GM19238 (cell line): ENCODE results near the gene FMOD.

ENCODE experiments used
- DNase-seq: peaks from one replicate; pipeline ENCODE4 v3.0.0; 2011; ENCODE audit warnings: low spot score; ENCODE audit not compliant: insufficient read length

FMOD gene

DNA sequence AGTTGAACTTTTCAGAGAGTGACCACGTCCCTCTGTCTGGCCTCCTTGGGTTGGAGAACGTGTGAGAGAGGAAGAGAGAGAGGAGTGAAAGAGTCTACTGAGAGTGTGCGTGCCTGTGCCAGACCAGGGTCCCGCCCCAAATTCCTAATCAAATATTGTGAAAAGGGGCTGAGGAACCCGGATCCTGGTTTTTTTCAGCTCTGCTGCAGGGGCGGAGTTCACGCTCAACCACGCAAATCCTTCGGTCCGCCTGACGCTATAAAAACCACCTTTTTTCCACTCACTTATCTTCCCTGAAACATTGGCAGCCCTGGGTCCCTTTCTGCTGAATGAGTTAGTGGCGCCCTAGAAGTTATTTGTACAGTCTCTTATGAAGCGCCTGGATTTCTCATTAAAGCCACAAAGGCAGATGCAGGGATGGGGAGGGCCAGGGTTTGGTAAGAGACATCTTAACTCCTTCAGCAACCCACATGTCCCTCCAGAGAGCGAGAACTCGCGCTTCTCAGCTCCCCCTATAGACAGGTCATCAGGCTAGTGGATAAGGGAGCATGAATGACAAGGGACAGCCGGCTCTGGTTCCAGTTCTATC, at the start of gene FMOD:
FMOD (minus strand) TSS at position 86 of the 589 bp plus-strand sequence. CDS start 2,852 bp downstream, outside the sequence.
- no peak for DNase-seq

DNA sequence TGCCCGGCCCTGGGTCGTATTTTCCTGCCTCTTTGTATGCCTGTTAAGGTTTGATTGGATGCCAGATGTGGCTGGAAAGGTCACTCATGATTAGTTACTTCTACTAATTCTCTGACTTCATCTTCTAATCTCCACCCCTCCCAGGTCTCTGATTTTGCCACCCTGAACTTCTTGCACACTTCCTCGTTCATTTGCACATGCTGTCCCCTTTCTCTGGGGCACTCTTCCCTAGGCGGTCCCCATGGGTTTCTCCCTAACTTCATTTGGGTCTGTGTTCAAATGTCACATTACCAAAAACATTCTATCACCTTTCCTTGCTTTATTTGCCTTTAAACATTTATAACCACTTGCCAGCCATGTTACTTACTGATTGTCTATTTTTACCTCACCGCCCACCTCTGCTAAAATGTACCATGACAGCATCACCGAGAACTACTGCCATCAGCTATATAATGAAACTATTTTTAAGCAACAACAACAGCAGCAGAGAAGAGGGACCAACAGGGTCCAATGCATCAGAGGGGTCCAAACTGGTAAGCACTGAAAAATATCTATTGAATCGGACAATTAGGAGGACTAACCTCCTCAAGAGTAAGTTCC, 45.8 kb upstream of the FMOD start:
- DNase-seq = no peak

DNA sequence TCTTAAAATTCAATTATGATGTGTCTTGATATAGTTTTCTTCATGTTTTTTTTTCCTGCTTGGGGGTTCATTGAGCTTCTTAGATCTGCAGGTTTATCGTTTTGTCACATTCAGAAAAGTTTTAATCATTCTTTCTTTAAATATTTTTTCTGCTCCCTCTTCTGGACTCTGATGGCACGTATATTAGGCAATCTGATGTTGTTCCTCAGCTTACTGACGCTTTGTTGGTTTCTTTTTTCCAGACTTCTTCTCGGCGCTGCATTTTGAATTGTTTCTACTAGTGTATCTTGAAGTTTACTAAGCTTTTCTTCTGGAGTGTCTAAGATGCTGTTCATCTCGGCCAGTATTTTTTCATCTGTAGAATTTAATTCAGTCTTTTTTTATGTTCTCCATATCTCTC, 44.8 kb upstream of the FMOD start:
- DNase-seq = no peak

DNA sequence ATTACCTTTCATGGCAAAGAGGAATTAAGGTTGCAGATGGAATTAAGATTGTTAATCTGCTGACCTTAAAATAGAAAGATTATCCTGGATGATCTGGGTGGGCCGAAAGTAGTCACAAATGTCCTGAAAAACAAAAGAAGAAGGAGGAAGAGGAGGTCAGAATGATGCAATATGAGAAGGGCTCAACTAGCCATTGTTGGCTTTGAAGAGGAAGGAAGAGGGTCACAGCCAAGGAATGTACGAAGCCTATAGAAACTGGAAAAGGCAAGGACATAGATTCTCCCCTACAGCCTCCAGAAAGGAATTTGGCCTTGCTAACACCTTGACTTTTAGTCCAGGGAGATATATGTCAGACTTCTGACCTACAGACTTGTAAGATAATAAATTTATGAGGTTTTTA, 39.4 kb upstream of the FMOD start:
- DNase-seq = no peak

DNA sequence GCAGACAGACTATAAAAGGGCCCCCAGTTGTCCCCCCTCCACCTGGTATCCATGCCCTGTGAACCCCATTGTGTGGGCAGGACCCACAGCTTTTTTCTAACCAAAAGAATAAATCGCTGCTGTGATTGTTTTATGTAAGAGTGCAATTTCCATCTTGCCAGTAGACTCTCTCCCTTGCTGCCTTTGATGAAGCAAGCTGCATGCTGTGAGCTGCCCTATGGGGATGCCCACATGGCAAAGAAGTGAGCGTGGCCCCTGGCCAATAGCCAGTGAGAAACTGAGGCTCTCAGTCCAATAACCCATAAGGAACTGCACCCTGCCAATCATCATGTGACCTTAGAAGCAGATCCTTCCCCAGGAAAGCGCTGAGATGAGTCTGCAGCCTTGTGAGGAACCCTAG, 37.8 kb upstream of the FMOD start:
- DNase-seq = no peak

DNA sequence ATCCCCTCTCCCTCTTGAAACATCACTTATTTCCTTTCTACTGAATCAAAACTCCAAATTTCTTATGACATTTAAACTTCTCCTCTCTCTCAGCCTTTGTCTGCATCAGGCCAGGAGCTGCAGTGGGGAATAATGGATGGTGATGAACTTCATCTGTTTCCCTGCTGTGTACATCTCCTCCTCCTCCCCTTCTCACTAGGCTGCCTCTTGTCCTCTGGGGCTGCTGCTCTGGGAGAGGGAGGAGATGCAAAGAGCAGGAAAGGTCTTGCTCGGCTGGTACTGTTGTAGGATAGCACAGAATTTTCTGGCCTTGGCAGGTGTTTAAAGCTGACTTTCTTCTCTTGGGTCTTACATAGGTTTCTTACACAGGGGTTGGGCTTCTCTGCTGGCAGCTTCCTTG, 31.1 kb upstream of the FMOD start:
- no peak for DNase-seq

DNA sequence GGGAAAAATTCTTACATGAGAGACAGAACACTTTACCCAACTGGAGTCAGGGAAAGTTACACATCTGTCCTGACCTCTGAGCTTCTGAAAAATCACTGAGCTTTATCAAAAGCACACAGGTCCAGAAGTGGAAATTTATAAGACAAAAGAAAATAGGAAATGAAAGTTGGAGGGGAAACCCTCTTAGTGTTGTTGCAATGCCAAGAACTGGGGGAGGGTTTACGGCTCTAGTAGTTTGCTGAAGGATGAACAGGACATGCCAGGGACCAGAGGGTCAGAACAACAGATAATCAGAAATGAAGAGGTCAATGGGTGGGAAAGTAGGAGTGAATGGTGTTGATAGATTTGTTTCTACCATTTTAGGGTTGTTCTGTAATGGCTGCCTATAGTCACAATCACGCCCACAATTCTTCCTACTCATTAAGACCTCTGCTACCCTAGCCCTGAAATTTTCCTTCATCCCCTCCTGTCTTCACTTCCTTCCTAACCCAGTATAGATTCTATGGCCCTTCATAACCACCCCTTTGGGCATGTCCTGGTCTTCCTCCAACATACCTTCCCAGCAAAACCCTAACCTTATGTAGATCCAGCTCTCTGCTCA, 30.3 kb upstream of the FMOD start:
- peak; percentile 39 for DNase-seq

DNA sequence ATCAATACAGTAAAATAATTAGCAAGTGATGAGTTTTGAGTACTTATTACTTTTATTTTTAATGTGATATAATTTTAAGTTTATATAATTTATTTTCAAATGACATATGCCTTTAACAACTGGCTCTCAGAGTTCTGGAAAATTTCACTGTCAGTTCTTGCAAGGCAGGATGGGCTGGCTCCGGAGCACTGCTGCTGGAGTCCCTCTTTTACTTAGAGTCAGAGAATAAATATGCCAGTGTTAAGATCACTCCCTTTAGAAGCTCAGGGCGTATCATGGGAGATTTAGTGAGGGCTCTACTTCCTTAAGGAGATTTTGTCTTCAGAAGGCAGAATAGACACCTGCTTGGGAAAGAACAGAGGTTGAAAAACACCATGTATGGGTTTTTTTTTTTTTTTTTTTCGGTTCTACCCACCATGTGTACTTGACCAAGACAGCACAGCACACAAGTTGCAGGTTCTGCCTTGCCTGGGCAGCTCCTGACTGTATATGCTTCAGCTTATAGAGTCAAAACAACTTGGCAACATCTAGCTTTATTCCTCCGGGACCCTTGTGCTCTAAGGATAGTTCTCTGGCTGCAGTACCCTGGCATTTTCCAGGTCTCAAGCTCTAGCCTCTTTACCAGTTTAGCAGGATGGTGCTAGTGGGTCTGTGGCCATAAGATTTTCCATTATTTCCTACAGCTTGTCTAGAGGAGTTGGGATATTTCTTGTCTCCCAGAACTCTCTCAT, 29.7 kb upstream of the FMOD start:
- DNase-seq = peak; percentile 14

DNA sequence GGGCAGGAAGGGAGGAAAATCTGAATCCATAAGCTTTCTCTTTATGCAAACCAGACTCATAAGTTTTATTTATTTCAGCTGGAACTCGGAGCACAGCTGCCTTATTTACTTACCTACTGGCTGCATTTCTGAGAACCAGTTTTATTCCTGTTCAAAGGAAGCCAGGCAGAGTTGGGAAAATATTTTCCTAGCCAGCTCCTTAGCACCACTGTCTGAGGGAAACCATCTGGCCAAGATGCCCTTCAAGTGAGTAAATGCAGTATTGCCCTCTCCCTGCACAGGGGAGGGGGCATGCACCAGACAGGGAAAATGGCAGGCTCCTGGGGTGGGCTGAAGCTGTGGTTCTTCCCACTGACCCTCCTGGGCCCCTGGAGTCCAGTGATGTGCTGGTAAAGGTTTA, 28.9 kb upstream of the FMOD start:
- DNase-seq = no peak

DNA sequence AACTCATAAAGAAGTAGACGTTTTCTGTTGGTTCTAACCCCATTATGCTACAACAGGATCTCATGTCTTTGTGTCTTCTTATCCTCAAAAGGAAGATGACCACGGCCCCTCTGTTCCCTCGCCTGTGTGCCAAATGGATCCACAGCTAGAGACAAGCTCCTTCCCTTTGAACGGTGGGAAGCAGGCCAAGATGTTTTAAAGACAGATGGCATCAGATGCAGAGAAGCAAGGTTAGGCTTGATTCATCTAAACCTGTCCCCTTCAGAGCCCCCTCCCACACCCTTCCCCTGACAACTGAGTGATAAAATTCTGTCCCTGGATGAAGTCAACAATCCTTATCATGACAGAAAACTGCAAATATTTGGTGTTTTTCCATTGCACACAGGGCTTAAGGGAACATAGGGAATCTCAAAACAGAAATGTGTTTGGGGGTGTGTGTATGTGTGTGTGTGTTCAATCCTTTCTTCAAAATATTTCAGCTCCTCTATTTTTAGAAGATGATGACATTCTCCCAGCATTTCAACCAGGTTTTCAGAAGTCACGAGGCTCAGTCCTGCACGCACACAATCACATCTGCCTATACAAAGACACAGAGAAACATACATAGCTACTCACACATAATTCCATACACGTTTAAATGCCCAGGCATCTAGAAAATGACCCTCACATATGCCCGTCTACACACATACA, 27.8 kb upstream of the FMOD start:
- DNase-seq = no peak

DNA sequence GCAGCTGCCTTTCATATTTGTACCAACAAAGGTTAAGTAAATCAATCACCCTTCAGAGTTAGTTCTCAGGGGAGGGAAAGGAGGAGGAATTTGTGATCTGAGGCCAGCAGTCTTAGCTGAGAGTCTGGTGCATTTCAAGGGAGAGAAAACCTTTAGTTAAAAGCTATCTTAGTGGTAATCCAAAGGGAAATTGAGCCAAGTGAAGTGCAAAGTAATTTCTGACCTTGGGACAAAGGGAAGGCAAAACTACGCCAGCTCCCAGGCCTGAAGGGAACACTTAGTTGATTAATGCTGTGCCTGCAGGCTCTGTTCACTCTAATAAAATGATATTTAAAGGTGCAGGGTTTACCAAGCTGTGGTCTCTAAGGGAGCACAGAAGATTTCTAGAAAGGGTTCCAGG, 23.1 kb upstream of the FMOD start:
- no peak for DNase-seq

DNA sequence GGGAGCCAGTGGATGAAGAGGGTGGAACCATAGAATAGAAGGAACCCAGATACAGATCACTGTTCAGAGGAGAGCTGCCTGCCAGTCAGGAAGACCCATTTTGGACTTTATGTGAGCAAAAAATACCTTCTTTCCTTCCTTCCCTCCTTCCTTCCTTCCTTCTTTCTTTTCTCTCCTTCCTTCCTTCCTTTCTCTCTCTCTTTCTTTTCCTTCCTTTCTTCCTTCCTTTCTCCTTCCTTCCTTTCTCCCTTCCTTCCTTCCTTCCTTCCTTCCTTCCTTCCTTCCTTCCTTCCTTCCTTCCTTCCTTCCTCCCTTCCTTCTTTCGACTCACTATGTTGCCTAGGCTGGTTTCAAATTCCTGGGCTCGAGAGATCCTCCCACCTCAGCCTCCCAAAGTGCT, 22.1 kb upstream of the FMOD start:
- no peak for DNase-seq

DNA sequence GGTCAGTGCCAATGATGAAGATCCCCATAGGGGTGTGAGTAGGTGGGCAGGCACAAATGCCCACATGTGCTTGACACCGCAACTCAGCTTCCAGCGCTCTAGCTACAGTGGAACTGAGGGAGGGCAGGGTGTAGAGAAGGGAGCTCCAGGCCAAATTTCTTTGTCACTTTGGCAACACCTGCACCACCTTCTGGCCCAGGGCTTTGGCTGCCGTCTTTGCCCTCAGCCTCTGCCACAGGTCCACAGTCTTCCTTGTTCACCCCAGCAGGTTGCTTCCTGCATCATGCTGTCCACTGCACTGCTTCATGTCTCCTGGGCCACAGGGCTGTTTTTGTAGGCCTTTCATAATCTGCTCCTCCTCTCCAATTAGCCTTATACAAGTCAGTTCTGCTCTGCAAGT, 20.4 kb upstream of the FMOD start:
- DNase-seq = no peak

DNA sequence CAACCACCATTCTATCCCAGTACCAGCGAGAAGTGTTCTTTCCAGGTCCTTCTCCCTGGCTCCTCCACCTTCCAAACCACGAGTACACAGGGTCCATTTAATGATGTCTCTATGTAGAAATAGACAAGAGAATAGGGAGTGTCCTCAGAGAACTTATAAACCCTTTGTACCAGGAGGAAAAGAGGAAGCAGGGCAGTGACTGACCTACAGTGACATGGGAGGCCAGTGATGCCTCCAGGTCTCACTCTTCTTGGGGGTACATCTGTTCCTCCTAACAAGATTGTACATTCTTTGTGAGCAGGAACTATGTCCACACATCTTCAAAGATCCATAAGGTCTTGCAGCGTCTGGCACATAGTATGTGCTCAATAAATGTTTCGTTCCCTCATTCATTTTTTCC, 18.7 kb upstream of the FMOD start:
- DNase-seq = no peak

DNA sequence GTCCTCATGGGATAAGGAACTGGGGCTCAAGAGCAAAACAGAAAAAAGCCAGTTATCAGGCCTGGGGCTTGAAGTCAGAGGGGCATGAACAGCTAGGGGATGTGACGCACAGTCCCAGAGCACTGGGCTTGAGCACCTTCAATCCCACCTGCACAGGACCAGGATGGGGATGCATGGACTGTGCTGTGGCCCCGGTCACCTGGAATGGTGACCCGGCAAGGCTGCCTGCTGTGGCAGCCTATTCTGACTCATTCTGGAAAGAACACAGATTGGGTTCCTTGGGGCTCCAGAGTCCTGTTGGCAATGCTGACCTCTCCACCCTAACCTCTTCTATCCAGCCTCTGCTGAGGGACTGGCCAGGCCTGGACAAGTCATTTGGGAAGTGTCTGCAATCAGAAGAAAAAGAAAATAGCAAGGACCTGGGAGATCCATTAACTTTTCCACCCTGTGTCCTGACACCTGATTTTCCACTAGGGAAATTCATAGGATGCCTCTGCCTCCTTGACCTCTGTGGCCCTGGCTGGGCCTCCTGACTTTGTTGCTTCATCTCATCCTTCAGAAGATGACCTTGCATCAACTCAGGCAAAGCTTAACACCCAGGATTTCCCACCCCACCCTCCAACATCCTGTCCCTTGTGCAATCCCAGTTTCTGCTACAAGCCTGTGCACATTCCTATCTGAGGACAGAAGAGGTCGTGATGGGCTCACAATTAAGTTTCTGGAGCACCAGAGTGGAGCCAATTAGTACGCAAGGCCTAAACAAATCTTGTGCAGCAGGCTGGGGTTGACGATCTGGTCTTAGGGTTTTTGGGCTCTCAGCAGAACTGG, 17.9 kb upstream of the FMOD start:
- no peak for DNase-seq

DNA sequence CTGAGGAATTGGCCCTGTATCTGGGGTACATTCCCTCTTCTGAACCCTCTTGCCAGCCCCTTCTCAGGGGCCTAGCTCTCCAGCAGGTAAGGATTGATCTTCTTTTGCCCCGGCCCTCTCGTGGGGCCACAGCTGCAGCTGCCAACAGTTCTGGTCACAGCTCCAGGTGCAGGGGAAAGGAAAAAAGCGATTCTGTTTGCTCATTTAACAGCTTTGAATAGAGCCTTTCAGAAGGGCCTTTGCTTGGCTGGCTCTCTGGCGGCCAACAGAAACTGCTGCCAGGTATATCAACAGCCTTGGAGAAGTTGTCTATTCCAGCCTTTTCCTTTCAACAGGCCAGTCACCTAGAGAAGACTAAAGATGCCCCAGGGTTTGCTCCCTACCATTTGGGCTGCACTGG, 16.1 kb upstream of the FMOD start:
- DNase-seq = no peak

DNA sequence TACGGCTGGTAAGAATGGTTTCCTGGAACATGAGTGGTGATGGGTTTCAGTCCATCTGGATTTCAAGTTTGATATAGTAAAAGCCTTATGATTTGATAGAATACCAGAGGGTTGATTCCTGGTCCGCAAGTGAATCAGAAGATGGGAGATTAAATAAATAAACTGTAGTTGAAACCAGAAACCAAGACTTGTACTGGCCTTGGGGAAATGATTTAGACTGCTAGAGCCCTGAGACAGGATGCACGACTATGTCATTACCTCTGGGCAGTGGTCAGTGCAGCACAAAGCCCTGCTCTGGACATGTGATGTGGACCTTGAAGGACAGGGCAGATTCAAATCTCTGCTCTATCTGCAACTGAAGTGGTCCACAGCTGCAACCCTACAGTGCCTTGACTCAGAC, 15.6 kb upstream of the FMOD start:
- no peak for DNase-seq

DNA sequence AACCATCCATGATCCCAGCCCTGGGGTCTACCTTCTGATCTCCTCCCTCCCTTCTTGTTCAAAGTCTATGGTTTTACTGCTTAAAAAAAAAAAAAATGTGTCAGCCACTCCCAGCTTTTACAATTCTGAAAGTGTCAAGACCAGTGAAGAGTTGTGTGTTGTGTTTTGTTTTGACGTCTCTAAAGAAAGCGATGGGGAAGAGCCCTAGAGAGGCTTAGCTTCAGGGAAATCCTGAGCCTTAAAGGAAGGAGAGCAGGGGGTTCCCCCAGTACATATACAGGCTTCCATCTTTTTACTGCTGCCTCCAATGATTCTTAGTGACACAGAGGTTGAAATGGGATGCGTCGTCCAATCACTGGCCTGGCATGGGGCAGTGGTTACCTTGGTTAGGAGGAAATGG, 13.9 kb upstream of the FMOD start:
- no peak for DNase-seq

DNA sequence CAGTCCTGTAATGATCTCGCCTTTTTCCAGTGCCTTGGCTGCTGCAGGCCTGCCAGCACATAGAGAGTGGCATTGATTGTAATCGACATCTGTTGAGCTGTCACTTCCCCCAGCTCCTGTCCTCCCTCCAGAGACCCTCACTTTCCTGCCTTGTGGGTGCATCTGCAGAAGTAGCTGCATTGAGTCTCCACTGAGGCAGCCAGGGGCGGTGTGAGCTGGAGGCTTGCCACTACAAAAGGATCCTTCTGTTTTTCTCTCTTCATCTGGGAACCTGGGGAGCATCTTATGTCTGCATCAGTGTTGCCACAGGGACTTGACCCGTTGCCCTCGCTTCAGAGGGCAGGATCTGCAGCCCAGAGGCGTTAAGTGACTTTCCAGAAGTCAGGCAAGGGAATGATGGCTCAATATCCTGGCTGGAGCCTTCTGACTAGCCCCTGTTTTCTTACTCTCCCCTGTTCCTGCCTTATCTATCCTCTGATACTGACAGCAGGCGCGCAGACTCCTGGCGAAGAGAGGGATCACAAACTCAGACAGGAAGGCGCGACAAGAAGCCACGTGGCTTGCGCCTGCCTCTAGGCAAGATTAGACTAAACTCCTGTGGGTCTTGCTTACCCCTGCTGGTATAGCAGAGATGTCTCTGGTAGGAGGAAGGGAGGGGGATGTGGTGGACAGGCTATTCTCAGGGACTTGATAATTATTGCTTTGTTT, 13.3 kb upstream of the FMOD start:
- DNase-seq = no peak

DNA sequence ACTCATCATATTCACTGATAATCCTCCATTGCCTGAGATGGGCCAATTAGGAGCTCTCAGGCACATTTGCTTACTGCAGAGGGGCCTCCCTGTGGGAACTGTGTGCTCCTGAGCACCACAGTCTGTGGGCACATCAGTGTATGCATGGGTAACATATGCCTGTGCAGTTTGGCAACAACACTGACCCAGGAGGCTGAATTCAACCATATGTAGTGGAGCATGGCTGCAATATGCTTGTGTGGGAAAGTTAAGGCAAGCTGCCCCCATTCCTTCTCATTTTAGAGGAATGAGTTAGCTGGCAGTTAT, 11.8 kb upstream of the FMOD start:
- DNase-seq = no peak
